MM.1S (cell line): ENCODE measurements around the gene PITPNM3.

Experiments
- DNase-seq: peaks from one replicate; pipeline ENCODE4 v3.0.0-alpha.2; 2015
- H2AFZ ChIP-seq: fragments of 300-600 bp; sonication (generic); 2 replicates; pipeline ENCODE4 v1.6.0; 2016; ENCODE audit warnings: antibody characterized with exemption, low read length
- H3F3A ChIP-seq: fragments of 300-600 bp; sonication (generic); 2 replicates; pipeline ENCODE4 v1.6.1; 2016; ENCODE audit warnings: mild to moderate bottlenecking, antibody characterized with exemption, low read length, moderate library complexity, mixed read lengths; ENCODE audit not compliant: insufficient read depth
- H3K27ac ChIP-seq: fragments of 300-600 bp; sonication (generic); 2 replicates; pipeline ENCODE4 v1.5.1; 2016; ENCODE audit warnings: mild to moderate bottlenecking, low read length
- H3K27me3 ChIP-seq: fragments of 300-600 bp; sonication (generic); replicated peaks from 2 replicates; pipeline ENCODE4 v1.6.0; 2016; ENCODE audit warnings: low read length; ENCODE audit not compliant: insufficient read depth
- H3K36me3 ChIP-seq: fragments of 300-600 bp; sonication (generic); replicated peaks from 2 replicates; pipeline ENCODE4 v1.6.1; 2016; ENCODE audit warnings: mild to moderate bottlenecking, low read length, mixed read lengths; ENCODE audit not compliant: insufficient read depth
- H3K4me1 ChIP-seq: fragments of 300-600 bp; sonication (generic); 2 replicates; pipeline ENCODE4 v1.6.1; 2016; ENCODE audit warnings: low read length, mixed read lengths
- H3K4me2 ChIP-seq: fragments of 300-600 bp; sonication (generic); 2 replicates; pipeline ENCODE4 v1.6.0; 2016; ENCODE audit warnings: low read depth, low read length
- H3K4me3 ChIP-seq: fragments of 300-600 bp; sonication (generic); 2 replicates; pipeline ENCODE4 v1.5.1; 2016; ENCODE audit warnings: low read length, mixed read lengths
- H3K79me2 ChIP-seq: fragments of 300-600 bp; sonication (generic); 2 replicates; pipeline ENCODE4 v1.6.1; 2016; ENCODE audit warnings: mixed run types, low read length, mixed read lengths
- H3K9ac ChIP-seq: fragments of 300-600 bp; sonication (generic); 2 replicates; pipeline ENCODE4 v1.6.1; 2016; ENCODE audit warnings: low read length, mixed read lengths
- H3K9me2 ChIP-seq: fragments of 300-600 bp; sonication (generic); replicated peaks from 2 replicates; pipeline ENCODE4 v1.6.1; 2016; ENCODE audit warnings: mild to moderate bottlenecking, low read length, mixed read lengths; ENCODE audit not compliant: insufficient read depth
- H3K9me3 ChIP-seq: fragments of 300-600 bp; sonication (generic); replicated peaks from 2 replicates; pipeline ENCODE4 v1.6.1; 2016; ENCODE audit warnings: mild to moderate bottlenecking, low read length, mixed read lengths; ENCODE audit not compliant: insufficient read depth
- H4K20me1 ChIP-seq: fragments of 300-600 bp; sonication (generic); 2 replicates; pipeline ENCODE4 v1.6.1; 2016; ENCODE audit warnings: mild to moderate bottlenecking, low read length, moderate library complexity, mixed read lengths; ENCODE audit not compliant: insufficient read depth
- CTCF ChIP-seq: fragments of 300-600 bp; sonication (generic); IDR thresholded peaks from 2 replicates; pipeline ENCODE4 v1.5.1; 2016; ENCODE audit warnings: antibody characterized with exemption, low read length, mixed read lengths
- EZH2 ChIP-seq: fragments of 300-600 bp; sonication (generic); optimal IDR thresholded peaks from 2 replicates; pipeline ENCODE3; 2017; ENCODE audit warnings: low read depth, mild to moderate bottlenecking, antibody characterized with exemption, low read length, mixed read lengths
- EZH2phosphoT487 ChIP-seq: fragments of 300-600 bp; sonication (generic); IDR thresholded peaks from 2 replicates; pipeline ENCODE4 v1.6.1; 2018; ENCODE audit warnings: antibody characterized with exemption, low read length

PITPNM3 gene

GRCh38 chr17:6495450-6496115, 60.8 kb downstream of the PITPNM3 start:
- no peak for DNase-seq
- TF ChIP-seq EZH2, result no peak
- TF ChIP-seq EZH2phosphoT487, result no peak
- peak; percentile 45 for TF ChIP-seq CTCF
- no peaks in the 10 kb centered on the region for H4K20me1 ChIP-seq
- peak overlapping the region; percentile 73 for H2AFZ ChIP-seq
- H3F3A ChIP-seq, result peaks cover 8% of the 10 kb centered on the region
- H3K36me3 ChIP-seq, result no peaks in the 10 kb centered on the region
- no peaks in the 10 kb centered on the region for H3K27me3 ChIP-seq
- H3K4me3 ChIP-seq, result peak overlapping the region; percentile 52
- peaks cover 21% of the 10 kb centered on the region for H3K4me1 ChIP-seq
- H3K27ac ChIP-seq, result 0 out of 2 replicates have a peak overlapping the region, but pooled peaks have one; percentile 2
- no peaks in the 10 kb centered on the region for H3K9me2 ChIP-seq
- H3K79me2 ChIP-seq, result no peaks in the 10 kb centered on the region
- H3K9me3 ChIP-seq, result no peaks in the 10 kb centered on the region
- H3K9ac ChIP-seq, result no peak overlapping the region
- H3K4me2 ChIP-seq, result peak overlapping the region; percentile 84

GRCh38 chr17:6494239-6494941, 62.0 kb downstream of the PITPNM3 start:
- peaks cover 8% of the 10 kb centered on the region for H3F3A ChIP-seq
- H3K9me3 ChIP-seq, result no peaks in the 10 kb centered on the region
- TF ChIP-seq CTCF, result no peak
- H2AFZ ChIP-seq, result no peak overlapping the region
- no peak overlapping the region for H3K9ac ChIP-seq
- H3K27ac ChIP-seq, result no peak overlapping the region
- no peaks in the 10 kb centered on the region for H3K36me3 ChIP-seq
- peaks cover 21% of the 10 kb centered on the region for H3K4me1 ChIP-seq
- no peaks in the 10 kb centered on the region for H3K27me3 ChIP-seq
- no peaks in the 10 kb centered on the region for H3K79me2 ChIP-seq
- no peak overlapping the region for H3K4me2 ChIP-seq
- no peak overlapping the region for H3K4me3 ChIP-seq
- no peak for DNase-seq
- H3K9me2 ChIP-seq, result no peaks in the 10 kb centered on the region
- H4K20me1 ChIP-seq, result no peaks in the 10 kb centered on the region

- Histone ChIP-seq H3K4me3 (no peak overlapping the region), H3K36me3 (no peaks in the 10 kb centered on the region), H3F3A (peaks cover 8% of the 10 kb centered on the region), H3K9me3 (no peaks in the 10 kb centered on the region), H3K27ac (no peak overlapping the region), H3K4me1 (peaks cover 21% of the 10 kb centered on the region), H2AFZ (no peak overlapping the region), H3K4me2 (no peak overlapping the region), H4K20me1 (no peaks in the 10 kb centered on the region), H3K9me2 (no peaks in the 10 kb centered on the region), H3K79me2 (no peaks in the 10 kb centered on the region), H3K27me3 (no peaks in the 10 kb centered on the region), H3K9ac (no peak overlapping the region)
- no peak for DNase-seq
- TF ChIP-seq EZH2phosphoT487, result no peak
- TF ChIP-seq EZH2, result no peak
- no peak for TF ChIP-seq CTCF
These were observed 63.3 kb downstream of the PITPNM3 start for GRCh38 chr17:6492892-6493674.
